Activated CD4-positive, alpha-beta T cell treated with anti-CD3 and anti-CD28 coated beads for 1 hour (primary cell): ENCODE measurements around the gene NBPF3.
A peak's percentile ranks its signal among the peaks of the same experiment; 100 is the strongest.
"Not testable (repeated sequence)": the region's sequence is repeated elsewhere in the genome, so short reads cannot be mapped to it uniquely, and the experiment has no call there.

ENCODE experiments used
- DNase-seq: peaks from one replicate; pipeline ENCODE4 v3.0.0-alpha.2; 2020

Gene NBPF3

DNA sequence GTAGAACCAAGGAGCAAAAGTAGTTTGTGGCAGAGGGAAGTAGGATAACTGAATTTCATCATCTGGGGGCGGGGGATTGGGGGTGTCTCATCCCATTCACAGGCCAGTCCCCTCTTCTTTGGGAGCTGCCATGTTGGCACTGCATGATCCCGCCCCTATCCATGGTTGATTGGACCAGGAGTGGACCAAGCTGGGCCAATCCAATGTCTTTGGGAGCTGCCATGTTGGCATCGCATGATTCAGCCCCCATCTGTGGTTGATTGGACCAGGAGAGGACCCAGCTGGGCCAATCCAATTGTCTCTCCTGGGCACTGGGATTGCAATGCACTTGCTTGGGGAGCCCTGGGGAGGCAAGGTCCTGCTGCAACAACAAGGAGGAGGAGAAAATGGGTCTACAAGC, 56.9 kb downstream of the NBPF3 start:
- no peak for DNase-seq

DNA sequence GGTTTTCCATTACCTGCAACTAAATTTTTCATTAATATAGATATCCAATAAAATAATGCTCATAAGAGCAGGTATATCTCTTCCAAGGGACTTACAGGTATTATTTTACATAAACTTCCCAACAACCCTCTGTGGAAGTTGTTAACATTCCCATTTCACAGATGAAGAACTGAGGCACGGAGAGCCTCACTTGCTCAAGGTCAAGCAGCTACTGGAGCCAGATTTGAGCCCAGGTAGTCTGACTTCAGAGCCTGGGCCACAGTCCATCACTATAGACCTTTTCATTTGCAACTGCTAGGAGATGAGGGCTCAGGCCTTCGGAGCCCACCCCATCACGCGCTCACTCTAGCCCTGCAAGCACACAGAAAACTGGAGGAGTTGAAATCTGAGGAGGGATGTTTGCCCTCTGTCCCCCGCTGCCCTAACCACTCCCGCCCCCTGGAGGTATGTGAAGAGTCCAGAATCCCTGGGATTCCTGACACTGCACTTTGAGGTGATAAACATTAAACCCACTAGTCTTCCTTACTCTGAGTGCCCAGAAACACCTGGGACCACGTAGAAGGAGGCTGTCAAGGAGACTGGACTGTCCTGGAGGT, 57.6 kb downstream of the NBPF3 start:
- no peak for DNase-seq

DNA sequence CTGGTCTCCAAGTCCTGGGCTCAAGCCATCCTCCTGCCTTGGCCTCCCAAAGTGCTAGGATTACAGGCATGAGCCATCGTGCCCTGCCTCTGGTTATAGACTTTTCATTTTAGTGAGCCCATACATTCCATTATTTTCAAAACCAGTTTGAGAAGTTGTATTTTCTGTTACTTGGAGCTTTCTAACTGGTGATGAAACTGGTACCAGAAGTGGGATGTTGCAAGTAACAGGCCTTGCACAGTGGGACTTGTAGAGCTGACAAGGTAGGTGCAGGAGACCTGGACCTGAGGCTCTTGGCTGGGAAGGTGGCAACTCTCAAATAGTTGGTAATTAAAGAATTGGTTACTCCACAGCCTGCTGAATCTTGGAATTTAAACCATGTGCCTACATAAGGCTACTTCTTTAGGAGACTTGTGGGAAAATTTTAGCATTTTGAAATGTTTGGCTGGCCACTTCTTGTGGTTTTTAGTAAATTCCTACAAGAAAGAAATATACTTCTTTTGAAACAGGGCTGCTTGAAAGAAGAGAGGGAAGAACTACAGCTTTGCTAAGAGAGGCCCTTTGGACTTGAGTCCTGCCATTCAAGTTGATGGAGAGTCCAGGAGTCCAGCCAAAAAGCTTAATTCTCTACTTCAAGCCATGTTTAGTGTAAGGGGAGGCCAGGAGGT, 59.5 kb downstream of the NBPF3 start:
- DNase-seq: no peak

DNA sequence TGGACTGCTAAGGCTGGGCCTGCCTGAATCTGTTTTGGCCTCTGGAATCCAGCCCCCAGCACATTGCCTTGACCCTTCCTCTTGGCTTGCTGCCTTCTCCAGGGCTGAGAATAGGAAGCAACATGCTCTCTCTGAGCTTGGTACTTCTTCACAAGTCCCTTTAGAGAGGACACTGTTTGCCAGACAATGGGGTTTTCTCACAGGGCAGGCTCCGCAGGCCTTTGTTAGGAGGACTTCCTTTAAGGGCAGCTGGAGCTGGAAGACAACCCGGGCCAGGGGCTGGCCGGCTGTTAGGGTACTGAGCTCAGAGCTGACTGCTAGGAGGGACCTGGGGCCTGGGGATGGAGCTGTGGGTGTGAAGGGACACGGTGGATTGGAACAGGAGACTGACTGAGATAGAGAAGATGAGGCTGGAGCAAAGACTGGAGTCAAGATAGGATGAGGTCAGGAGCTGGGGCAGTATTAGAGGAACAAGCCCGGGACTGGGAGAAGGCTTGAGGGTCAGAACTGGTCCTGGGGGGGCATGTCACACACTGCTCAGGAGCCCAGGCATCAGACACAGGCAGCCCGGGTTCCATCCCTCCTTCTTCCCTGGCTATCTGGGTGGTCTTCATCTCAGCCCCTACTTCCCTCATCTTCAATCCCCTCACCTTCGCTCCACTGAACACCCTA, 63.9 kb downstream of the NBPF3 start:
- DNase-seq: no peak

DNA sequence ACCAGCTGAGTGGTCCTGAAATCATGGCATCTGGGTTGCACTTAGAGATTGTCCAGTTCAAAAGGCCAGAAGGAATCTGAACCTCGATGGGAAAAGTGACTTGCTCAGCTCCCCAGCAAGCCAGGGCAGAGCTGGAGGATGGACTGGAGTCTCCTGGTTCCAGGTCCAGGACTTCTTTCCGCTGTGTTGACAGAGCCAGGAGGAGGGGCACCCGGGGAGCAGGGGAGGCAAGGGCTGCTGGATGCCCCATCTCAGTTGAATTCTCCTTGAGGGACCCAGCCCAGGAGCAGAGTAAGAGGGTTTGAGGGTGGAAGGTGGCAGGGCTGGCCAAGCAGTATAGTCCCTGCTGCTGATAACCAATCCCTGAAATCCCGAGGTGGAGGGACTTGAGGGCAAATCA, 66.9 kb downstream of the NBPF3 start:
- no peak for DNase-seq

DNA sequence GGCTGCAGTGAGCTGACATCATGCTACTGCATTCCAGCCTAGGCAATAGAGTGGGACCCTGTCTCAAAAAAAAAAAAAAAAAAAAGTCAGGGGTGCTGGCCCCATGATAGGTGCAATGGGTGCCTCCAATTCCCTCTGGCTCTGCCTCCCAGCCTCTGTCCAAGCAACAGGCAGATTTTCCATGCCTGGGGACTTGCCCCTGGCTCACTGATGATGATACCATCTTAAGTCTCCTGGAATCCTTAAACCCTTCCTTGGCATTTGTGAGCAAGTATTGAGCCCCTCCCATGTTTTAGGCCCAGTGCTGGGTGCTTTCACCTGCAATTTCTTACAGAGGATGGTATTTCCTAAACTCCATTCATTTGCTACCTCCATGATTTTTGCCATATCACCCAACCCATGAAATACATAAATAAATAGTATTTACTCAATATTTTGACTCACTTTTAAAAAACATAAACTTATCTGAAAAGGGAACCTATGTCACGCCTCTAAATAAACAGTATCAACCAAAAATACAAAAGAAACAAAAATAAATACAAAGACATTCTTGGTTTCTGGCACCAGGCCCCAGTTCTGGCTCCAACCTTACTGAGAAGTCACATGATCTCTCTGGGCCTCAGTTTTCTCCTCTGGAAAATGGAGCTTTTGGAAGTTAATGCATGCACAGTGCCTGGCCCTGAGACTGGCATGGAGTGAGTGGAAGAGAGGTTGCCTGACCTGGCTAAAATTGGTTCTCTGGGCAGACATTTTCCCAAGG, 67.8 kb downstream of the NBPF3 start:
- no peak for DNase-seq

DNA sequence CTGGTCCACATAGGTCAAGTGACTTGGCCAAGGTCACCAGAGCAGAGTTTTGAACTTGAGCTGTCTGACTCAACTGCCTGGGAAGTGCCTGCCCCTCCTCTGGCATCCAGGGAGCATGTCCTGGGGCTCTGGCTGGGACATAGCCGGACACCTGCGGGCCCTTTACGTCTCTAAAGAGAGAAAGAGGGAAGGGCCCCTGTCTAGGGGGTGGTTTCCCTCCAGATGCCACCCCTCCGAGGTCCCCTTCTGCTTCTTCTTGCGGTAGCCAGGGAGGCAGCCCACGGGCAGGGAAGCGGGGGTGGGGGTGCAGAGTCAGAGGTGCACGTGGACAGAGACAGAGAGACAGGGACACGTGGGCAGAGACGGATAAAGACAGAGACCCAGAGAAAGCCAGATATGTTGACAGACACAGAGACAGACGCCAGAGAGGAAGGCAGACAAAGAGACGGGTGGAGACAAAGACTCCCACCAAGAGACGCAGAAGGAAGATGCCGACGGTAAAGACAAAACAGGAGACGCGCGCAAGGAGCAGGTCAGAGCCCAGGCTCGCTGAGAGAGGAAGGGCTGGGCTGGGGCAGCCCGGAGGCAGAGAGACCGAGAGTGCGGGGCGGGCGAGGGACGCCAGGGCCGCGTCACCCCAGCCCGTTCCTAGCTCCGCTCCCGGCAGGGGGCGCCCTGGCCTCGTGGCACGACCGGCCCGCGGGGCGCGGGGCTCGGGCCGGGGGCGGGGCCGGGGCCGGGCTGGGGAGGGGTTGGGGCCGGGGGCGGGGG, 68.8 kb downstream of the NBPF3 start:
- peak; percentile 36 for DNase-seq

DNA sequence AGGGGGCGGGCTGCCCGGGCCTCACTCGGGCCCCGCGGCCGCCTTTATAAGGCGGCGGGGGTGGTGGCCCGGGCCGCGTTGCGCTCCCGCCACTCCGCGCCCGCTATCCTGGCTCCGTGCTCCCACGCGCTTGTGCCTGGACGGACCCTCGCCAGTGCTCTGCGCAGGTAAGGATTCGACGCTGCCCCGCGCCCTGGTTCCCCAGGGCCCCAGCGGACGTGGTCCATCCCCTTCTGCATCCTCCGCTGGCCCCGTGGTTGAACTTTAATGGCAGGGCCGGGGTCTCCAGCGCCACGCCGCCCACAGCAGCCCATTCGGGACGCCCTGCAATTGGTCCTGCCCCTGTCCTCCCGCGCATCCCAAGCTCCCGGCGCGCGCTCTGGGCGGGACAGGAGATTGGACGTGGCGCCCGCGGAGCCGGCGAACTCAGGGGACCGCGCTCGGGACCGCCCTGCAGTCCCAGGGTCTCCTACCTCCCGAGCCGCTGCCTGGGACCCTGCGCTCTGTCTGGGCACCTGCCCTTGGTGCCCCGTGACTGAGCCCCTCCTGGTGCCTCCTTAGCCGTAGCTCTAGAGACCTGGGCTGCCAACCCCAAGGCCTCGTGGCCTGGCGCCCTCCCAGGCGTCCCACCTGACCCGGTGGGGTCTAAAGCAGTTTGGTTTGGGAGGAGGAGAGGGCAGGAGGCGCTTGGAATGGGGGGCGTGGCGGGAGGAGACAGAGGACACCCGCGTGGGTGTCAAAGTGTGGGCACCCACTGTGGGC, 69.6 kb downstream of the NBPF3 start, which contains the start of gene ALPL:
TSS of gene ALPL (plus strand) at position 73 of the 762 bp plus-strand sequence. CDS start 44,659 bp downstream, outside the sequence.
- DNase-seq: no peak

DNA sequence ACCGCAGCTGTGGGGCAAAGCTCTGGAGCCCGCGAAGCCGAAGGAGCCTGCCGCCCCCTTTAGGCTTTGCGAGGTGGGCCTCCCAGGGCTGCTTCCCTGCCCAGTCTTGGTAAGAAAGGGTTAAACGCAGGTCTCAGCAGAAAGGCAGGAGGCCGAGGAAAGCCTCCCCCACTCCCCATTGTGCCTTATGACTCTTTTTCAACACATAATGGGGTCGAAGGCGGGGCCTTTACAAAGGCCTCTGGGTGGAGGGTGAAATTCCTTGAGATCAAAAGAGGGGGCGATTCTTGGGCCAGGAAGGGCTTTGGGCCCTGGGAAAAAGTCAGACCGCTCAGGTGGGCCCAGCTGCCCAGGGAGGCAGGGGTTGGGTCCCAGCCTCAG, 70.2 kb downstream of the NBPF3 start:
- no peak for DNase-seq

DNA sequence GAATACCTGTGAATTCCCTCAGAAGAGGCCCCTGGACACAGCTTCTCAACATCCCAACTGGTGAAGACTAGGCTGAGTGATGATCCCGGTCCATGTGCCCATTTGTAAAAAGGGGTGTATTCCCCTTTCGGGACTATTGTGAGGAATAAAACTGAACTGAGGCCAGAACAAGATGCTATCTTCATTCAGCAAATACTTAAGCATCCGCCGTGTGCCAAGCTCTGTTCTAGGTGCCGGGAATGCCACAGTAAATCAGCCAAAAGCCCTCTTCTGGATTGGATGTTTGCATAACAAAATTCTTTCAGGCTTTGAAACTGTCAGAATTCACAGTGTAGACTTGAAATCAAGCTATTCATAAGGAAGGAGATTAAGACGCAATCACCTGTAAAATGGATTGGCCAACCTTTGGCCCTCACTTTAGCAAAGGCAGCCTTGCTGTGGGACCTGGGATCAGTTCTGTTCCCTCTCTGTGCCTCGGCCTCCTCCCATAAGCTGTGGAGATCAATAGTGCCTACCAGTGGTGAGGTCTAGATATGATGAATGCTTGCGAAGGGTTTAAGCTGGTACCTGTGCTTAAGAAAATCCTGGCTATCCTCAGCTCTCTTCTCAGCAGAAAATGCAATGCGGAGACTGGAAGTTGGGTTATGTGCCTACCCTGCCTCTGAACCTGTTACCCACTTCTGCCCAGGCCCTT, 71.1 kb downstream of the NBPF3 start:
- DNase-seq: no peak

DNA sequence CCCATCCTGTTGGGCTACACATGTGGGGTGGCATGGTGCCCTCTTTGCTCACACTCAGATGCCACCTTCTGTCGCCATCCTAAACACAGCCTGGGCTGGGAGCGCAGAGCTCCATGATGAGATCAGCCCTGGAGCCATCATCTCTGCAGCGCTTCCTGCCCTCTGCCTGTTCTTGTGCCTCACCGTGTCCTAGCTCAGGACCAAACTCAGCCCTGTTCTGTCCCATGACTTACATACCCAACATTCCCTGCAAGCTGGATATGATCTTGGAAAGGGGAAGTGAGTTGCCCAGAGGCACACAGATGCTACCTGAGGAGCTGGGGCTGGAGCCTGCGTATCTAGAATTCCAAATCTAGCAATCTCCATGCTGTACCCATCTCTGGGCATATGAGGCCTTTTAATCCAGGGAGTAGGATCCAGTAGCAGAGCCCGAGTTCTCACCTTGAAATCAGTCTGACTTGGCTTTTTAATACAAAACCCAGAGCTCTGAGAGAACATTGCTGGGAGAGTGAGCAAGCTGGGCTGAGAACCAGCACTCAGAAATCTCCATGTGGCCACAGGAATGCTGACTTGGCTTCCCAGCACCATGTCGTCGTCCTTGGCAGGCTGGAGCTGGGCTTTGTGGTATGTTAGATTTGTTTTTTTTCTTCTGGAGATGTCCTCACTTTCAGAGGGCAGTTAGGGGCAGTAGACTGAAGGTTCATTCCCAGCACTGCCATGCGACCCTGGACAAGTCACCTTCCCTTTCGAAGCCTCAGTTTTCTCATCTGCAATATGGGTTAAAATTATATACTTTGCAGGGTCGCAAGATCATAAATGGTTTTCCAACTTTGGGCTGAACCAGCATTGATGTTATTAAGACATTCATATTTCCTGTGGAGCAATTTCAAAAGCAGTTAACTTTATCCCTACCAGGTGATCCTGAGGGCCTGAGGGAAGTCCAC, 71.9 kb downstream of the NBPF3 start:
- no peak for DNase-seq

DNA sequence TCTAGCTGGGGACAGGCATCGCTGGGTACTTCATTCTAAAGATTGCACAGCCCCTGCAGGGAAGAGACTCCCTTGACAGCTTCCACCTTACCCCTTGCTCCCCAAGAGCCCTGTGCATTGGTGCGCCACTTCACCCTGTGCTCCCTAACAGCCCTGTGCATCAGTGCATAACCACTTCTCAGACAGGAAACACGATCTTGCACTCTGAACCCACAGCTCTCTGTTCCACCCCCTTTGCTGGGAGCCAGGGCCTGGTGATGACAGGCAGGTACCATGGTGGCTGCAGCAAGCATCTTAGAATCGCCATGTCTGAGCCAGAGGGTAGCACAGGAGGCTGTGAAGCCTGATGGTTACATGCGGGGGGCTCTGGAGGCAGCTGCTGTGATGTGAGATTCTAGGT, 74.3 kb downstream of the NBPF3 start:
- DNase-seq: no peak

DNA sequence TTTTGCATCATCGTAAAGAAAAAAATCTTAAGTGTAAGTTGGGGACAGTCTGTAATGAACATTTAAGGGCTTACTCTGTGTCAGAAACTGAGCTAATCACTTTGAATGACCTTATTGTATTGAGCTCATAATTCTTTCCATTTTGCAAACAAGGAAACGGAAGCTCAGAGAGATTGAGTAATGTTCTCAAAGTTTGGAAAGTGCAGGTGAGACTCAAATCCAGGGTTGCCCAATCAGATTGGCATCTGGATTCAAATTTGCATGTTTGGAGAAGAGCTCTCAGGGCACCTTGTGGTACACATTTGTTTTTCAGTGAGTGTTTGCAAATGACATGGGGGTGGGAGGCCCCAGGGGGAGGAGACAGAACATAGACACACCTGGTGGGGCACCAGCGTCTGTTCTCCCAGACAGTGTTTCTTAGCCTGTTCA, 77.2 kb downstream of the NBPF3 start:
- no peak for DNase-seq

DNA sequence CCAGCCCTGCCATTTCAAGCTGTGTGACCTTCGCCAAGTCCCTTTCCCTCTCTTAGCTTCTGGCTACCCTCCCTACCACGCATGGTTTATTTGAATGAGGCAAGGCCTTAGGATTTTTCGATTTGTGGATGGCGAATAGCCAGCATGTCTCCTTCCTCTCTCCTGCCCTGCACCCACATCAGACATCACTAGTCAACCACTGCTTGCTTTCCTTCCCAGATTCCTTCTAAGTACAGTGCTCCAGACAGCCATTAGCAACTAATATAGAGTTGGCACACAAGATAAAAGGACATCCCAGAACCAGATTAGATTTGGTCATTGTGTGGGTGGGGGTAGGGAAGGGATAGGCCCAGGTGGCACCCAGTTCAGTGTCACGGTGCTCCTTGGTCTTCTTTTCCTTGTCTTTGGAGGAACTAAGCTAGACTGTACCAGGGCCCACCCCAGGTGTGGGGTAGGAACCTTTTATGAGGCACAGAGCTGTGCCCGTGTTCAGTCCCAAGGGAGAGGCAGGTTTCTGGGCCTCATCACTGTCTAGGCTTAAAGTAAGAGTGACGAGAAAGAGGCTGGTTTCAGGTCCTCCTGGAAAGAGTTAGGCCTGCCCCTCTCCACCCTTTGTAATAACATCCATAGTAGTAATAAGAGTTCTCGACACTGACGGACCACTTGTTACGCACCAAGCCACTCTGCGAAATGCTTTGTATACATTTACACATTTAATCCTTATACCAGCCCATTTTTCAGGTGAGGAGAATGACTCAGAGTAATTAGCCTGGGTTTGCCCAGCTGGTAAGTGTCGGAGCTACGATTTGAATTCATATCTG, 77.9 kb downstream of the NBPF3 start:
- DNase-seq: no peak

DNA sequence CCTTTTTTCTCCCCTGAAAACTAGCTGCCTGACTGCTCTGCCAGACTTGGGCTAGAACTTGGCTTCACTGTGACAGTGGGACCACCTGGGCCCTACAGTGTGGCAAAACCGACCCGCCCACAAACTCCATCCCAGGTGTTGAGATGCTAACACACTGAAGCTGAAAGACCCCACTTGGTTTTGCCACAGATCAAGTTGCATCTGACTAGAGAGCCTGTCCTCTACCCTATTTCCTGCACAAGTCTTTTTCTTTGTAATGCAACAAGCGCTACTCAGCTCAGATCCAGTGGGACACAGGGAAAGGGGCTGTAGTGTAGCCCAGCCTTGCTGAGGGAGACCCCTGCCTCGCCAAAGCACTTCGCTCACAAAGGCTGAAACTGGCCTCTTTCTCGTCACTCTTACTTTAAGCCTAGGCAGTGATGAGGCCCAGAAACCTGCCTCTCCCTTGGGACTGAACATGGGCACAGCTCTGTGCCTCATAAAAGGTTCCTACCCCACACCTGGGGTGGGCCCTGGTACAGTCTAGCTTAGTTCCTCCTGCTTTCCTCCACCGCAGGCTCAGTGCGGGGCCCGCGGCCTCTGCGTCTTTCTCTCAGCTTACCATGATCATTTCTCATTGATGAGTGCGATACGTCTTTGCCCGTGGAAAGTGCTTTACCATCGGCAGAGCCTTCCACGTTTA, 79.0 kb downstream of the NBPF3 start:
- DNase-seq: no peak

DNA sequence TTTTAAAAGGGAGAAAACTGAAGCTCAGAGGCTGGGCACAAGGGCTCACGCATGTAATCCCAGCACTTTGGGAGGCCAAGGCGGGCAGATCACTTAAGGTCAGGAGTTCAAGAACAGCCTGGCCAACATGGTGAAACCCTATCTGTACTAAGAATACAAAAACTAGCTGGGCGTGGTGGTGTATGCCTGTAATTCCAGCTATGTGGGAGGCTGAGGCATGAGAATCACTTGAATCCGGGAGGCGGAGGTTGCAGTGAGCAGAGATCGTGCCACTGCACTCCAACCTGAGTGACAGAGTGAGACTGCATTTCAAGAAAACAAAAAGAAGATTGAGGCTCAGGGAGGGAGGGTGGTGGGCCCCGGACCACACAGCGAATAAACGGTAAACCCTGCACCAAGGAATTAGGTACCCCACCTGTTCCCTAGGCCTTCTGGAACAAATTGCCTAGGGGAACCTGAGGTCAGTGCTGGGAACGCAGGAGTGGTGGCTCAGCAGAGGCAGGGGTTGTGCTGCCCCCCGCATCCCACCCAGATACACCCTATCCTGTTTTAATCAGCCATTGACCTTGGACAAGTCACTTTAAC, 79.6 kb downstream of the NBPF3 start:
- not testable (repeated sequence) for DNase-seq

DNA sequence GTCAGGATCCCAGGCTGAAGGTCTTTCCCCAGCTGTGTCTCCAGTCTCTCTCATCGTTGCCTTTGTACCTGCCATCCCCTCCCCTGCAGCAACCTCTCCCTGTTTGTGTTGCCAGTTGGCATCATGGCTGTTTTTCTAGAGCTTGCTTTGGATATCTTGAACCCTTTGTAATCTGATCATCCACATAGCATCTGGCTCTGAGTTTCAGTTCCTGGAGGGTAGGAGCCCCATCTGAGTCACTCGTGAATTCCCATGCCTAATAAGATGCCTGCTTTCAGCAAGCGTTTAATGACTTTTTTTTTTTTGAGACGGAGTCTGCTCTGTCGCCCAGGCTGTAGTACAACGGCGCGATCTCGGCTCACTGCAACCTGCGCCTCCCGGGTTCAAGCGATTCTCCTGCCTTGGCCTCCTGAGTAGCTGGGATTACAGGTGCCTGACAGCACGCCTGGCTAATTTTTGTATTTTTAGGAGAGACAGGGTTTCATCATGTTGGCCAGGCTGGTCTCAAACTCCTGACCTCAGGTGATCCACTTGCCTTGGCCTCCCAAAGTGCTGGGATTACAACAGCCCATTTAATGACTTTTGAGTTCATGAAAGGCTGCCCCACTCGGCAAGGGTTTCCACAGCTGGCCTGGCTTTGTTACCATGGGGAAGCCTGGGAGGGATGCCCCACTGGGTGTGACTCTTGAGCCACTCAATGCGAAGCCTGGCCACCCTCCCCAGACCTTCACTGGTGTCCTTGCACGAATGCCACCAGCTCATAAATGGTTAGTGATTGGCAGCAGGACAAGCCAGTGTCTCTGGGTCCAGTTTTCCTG, 81.2 kb downstream of the NBPF3 start:
- no peak for DNase-seq
